ENCODE results near the gene TMEM150A. TPM values are rescaled to one million over a fixed set of nuclear protein-coding genes. Genes with fewer than 3 reads are reported as not detected.
"Not testable (repeated sequence)": the region's sequence is repeated elsewhere in the genome, so short reads cannot be mapped to it uniquely, and the experiment has no call there.

The TMEM150A gene
- total RNA-seq, 2 donors from 2014 or later, result 4.7 to 6.4 TPM

- Mint-ChIP-seq H3K27ac (peak overlapping the region in 1 of 2 donors; percentile 96), H3K4me1 (ENCODE audit: low read depth in 2 of 2) (peaks cover 11 to 21% of the 10 kb centered on the region in 2 donors), H3K4me3 (peak overlapping the region; percentile 98)
- H3K27me3 Mint-ChIP-seq; H3K9me3 Mint-ChIP-seq; H3K36me3 Mint-ChIP-seq; DNase-seq (ENCODE audit: low spot score); ATAC-seq: not testable (repeated sequence)
Observed at GRCh38 chr2:85560403-85560726, 42.1 kb downstream of the TMEM150A start.

DNA sequence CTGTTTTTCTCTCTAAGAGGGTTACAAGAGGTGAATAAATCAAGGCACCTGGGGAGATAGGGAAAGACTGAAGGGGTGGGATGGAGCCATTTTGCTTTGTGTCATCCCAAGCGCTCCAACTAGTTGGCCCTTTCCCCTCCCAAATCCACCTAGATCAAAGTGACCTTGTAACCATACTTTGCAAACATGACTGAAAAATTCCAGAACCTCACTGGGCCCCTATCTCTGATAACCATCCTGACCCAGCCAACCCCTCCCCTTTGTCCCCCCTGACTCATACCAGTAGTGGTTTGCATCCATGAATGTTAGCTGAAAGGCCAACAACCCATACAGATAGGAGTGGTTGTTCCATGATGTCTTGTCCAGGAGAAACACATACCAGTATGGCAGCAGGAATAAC, 44.3 kb downstream of the TMEM150A start:
- H3K9me3 Mint-ChIP-seq, result no peaks in the 10 kb centered on the region
- H3K27ac Mint-ChIP-seq, result no peak overlapping the region
- peaks cover 6% of the 10 kb centered on the region for H3K36me3 Mint-ChIP-seq
- DNase-seq (ENCODE audit: low spot score), result no peak
- H3K27me3 Mint-ChIP-seq, result no peaks in the 10 kb centered on the region
- no peak overlapping the region for H3K4me3 Mint-ChIP-seq
- no peak for ATAC-seq
- H3K4me1 Mint-ChIP-seq (ENCODE audit: low read depth in 2 of 2), result peaks cover 9 to 21% of the 10 kb centered on the region in 2 donors

GRCh38 chr2:85557130-85557529, 45.4 kb downstream of the TMEM150A start:
- Mint-ChIP-seq H3K36me3 (peaks cover 6% of the 10 kb centered on the region), H3K4me1 (ENCODE audit: low read depth in 2 of 2) (peaks cover 10 to 24% of the 10 kb centered on the region in 2 donors), H3K27ac (no peak overlapping the region), H3K27me3 (no peaks in the 10 kb centered on the region), H3K4me3 (no peak overlapping the region), H3K9me3 (no peaks in the 10 kb centered on the region)
- DNase-seq (ENCODE audit: low spot score) (no peak), ATAC-seq (no peak)

DNA sequence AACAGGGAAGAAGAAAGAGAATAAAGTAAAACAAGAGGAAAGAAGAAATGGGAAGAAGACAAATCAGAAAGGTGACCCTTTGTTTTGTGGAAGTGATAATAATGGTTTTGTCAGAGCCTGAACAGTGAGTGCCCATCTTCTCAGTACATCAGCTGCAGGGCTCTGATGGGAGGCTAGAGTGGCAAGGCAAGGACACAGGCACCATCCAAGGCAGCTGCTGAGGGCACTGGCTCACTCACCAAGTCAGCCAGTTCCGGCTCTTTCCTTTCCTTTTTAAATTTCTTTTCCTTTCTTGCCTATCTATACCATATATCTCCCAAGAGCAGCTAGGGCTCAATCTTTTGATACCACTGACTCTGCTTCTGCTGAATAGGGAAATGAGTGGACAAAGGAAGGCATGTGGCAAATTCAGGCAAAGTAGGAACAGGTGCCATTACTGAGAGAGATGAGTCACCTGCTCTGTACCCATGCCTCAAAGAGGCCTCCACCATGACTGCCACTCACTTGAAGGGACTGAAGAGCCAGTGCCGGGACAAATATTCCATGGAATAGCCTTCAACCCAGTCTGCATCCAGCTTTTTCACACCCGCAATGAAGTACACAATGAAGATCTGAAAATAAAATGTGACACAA, 47.4 kb downstream of the TMEM150A start:
- H3K27me3 Mint-ChIP-seq, result no peaks in the 10 kb centered on the region
- ATAC-seq (no peak), DNase-seq (ENCODE audit: low spot score) (no peak)
- no peak overlapping the region for H3K27ac Mint-ChIP-seq
- H3K36me3 Mint-ChIP-seq, result peaks cover 12% of the 10 kb centered on the region
- H3K4me3 Mint-ChIP-seq, result no peak overlapping the region
- no peaks in the 10 kb centered on the region for H3K9me3 Mint-ChIP-seq
- H3K4me1 Mint-ChIP-seq (ENCODE audit: low read depth in 2 of 2), result peaks cover 4 to 12% of the 10 kb centered on the region in 2 donors

DNA sequence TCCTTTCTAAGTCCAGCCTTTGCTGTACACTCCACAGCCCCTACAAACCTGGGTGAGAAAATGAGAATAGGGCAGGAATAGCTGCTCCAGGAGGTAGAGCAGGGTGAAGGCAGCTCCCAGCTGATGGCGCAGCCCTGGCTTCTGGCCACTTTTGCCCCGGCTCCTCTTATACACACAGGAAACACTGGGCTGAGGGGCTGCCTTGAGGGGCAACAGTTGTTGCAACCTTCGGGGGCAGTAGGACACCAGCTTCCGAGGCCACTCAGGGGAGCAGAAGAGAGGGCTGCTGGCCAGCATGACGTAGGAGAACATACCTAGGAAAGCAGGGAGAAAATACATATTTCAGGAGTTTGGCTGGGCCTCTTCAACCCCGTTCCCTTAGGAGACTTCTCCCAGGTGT, 49.3 kb downstream of the TMEM150A start:
- Mint-ChIP-seq H3K27ac (no peak overlapping the region), H3K27me3 (no peaks in the 10 kb centered on the region), H3K4me1 (ENCODE audit: low read depth in 2 of 2) (peaks cover 4 to 5% of the 10 kb centered on the region in 2 donors), H3K36me3 (peaks cover 12% of the 10 kb centered on the region), H3K9me3 (no peaks in the 10 kb centered on the region), H3K4me3 (no peak overlapping the region)
- no peak for ATAC-seq
- no peak for DNase-seq (ENCODE audit: low spot score)

DNA sequence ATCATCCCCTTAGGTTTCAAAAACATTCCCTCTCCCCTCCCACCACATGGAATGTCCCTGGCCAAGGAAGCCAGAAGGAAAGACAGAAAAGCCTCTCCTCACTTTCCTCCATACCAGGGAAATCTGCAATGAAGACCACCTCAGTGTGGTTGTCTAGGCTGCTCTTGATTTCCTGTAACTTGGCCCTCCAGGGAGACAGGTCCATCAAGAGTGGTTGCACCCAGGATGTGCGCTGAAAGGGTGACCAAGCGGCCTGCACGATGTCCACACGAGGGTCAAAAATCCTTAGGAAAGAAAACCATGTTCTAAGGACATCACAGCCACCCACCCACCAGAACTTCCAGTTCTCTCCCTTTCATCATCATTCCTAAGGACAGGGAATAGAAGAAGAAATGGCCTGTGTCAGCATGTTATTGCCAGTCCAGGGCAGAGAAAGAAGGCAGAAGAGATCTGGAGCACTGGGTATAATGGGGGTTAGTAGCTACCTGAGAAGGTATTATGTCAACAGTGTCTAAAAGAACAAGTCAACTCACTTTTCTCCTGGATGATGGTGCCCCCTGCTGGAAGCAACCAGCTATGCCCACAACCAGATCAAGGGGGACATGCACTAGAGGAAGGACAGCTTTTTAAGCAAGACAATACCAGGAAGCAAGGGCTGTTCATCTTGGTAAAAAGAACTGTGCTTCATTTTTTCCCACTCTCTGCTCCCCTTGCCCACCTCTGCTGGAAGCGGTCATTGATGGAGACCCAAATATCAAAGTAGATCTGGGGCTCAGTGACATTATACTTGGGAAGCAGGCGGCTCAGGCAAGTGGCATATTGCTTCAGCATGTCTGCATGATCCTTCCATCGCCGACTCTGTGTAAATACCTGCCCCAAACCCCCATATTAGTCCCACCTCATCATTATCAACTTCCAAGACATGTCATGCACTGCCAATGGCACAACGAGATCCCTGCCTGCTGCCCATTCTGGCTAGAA, 50.5 kb downstream of the TMEM150A start:
- Mint-ChIP-seq H3K4me1 (ENCODE audit: low read depth in 2 of 2) (peaks cover 4 to 5% of the 10 kb centered on the region in 2 donors), H3K4me3 (no peak overlapping the region), H3K27ac (no peak overlapping the region), H3K36me3 (peaks cover 6% of the 10 kb centered on the region), H3K9me3 (no peaks in the 10 kb centered on the region), H3K27me3 (no peaks in the 10 kb centered on the region)
- DNase-seq (ENCODE audit: low spot score), result peak; percentile 86
- peak; percentile 69 to 73 for ATAC-seq

GRCh38 chr2:85550486-85550885, 52.0 kb downstream of the TMEM150A start:
- Mint-ChIP-seq H3K27ac (no peak overlapping the region), H3K4me1 (ENCODE audit: low read depth in 2 of 2) (peaks cover 4 to 5% of the 10 kb centered on the region in 2 donors), H3K4me3 (no peak overlapping the region), H3K36me3 (peaks cover 6% of the 10 kb centered on the region), H3K9me3 (no peaks in the 10 kb centered on the region), H3K27me3 (no peaks in the 10 kb centered on the region)
- ATAC-seq (no peak), DNase-seq (ENCODE audit: low spot score) (no peak)

DNA sequence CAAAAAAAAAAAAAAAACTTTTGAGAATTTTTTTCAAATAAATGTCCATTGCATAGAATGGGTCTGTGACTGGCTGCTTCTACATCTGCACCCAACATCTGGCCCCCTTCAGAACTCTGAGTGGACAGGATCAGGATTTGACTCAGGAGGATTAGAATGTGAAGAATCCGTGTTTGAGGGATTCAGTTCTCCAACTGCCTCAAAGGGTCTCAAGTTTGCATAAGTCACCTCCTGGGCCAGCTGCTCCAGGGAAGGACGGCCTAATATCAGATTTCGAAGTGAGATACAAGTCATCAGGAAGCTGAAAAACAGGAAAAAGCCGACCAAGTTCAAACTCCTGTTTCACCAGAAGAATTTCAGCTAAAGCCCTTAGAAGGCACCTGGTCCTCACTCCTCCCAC, 52.7 kb downstream of the TMEM150A start:
- no peak overlapping the region for H3K27ac Mint-ChIP-seq
- H3K36me3 Mint-ChIP-seq, result peaks cover 11% of the 10 kb centered on the region
- no peak for DNase-seq (ENCODE audit: low spot score)
- no peaks in the 10 kb centered on the region for H3K27me3 Mint-ChIP-seq
- H3K4me3 Mint-ChIP-seq, result no peak overlapping the region
- H3K4me1 Mint-ChIP-seq (ENCODE audit: low read depth in 2 of 2), result peaks cover 4 to 5% of the 10 kb centered on the region in 2 donors
- no peak for ATAC-seq
- H3K9me3 Mint-ChIP-seq, result no peaks in the 10 kb centered on the region

- DNase-seq (ENCODE audit: low spot score) (no peak), ATAC-seq (no peak)
- no peak overlapping the region for H3K27ac Mint-ChIP-seq
- no peaks in the 10 kb centered on the region for H3K27me3 Mint-ChIP-seq
- peaks cover 7 to 10% of the 10 kb centered on the region in 2 donors for H3K4me1 Mint-ChIP-seq (ENCODE audit: low read depth in 2 of 2)
- H3K4me3 Mint-ChIP-seq, result no peak overlapping the region
- H3K36me3 Mint-ChIP-seq, result peaks cover 16% of the 10 kb centered on the region
- no peaks in the 10 kb centered on the region for H3K9me3 Mint-ChIP-seq
Observed at GRCh38 chr2:85549095-85549494, 53.4 kb downstream of the TMEM150A start.

GRCh38 chr2:85548608-85548900, 53.9 kb downstream of the TMEM150A start:
- DNase-seq (ENCODE audit: low spot score) (no peak), ATAC-seq (no peak)
- Mint-ChIP-seq H3K4me1 (ENCODE audit: low read depth in 2 of 2) (peaks cover 9 to 12% of the 10 kb centered on the region in 2 donors), H3K27ac (no peak overlapping the region), H3K36me3 (peaks cover 22% of the 10 kb centered on the region), H3K27me3 (no peaks in the 10 kb centered on the region), H3K4me3 (no peak overlapping the region), H3K9me3 (no peaks in the 10 kb centered on the region)

Other genes starting within 250 kb of the TMEM150A start
- 10 to 100 TPM; 25.5 to 32.7 TPM for gene RETSAT, start 248.2 kb downstream of the TMEM150A start, total RNA-seq
- gene ELMOD3, start 247.9 kb downstream of the TMEM150A start, total RNA-seq, result 10 to 100 TPM; 19.8 to 19.9 TPM
- 10 to 100 TPM in 1 of 2 donors, 1 to 10 TPM in 1; 8.4 to 12.9 TPM for gene CAPG, start 192.3 kb downstream of the TMEM150A start, total RNA-seq
- under 1 TPM; 0.24 to 0.81 TPM for gene SH2D6, start 184.0 kb downstream of the TMEM150A start, total RNA-seq
- gene MAT2A, start 63.5 kb downstream of the TMEM150A start, total RNA-seq, result 100 to 1,000 TPM; 246 to 503 TPM
- gene GGCX, start 41.2 kb downstream of the TMEM150A start, total RNA-seq, result 10 to 100 TPM; 24.9 to 37.1 TPM
- gene VAMP8, start 25.1 kb downstream of the TMEM150A start, total RNA-seq, result 100 to 1,000 TPM in 1 of 2 donors, 10 to 100 TPM in 1; 83.2 to 160 TPM
- 10 to 100 TPM; 30.5 to 50.7 TPM for gene VAMP5, start 18.3 kb downstream of the TMEM150A start, total RNA-seq
- gene RNF181, start 7.0 kb downstream of the TMEM150A start, total RNA-seq, result 100 to 1,000 TPM; 116 to 149 TPM
- 10 to 100 TPM; 29.1 to 29.2 TPM for gene C2orf68, start 9.4 kb upstream of the TMEM150A start, total RNA-seq
- 100 to 1,000 TPM in 1 of 2 donors, 10 to 100 TPM in 1; 72.9 to 107 TPM for gene USP39, start 13.5 kb upstream of the TMEM150A start, total RNA-seq
- gene SFTPB, start 65.5 kb upstream of the TMEM150A start, total RNA-seq, result not detected
- 100 to 1,000 TPM; 599 to 903 TPM for gene GNLY, start 91.7 kb upstream of the TMEM150A start, total RNA-seq
- gene ATOH8, start 151.3 kb upstream of the TMEM150A start, total RNA-seq, result not detected